WI38 (cell line): ENCODE results near the gene CCDC201.
A peak's percentile ranks its signal among the peaks of the same experiment; 100 is the strongest.
"Not testable (repeated sequence)": the region's sequence is repeated elsewhere in the genome, so short reads cannot be mapped to it uniquely, and the experiment has no call there.

Experiments used
- H3K4me3 ChIP-seq: 2 replicates; pipeline ENCODE4 v1.5.1; 2011; ENCODE audit warnings: low read depth, mild to moderate bottlenecking, control low read depth, low read length
- TF ChIP-seq, protein P1 (sequence below): IDR thresholded peaks from 2 replicates; pipeline ENCODE4 v1.5.1; 2012; ENCODE audit warnings: low read depth, mild to moderate bottlenecking, control low read depth, low read length

Gene CCDC201

DNA sequence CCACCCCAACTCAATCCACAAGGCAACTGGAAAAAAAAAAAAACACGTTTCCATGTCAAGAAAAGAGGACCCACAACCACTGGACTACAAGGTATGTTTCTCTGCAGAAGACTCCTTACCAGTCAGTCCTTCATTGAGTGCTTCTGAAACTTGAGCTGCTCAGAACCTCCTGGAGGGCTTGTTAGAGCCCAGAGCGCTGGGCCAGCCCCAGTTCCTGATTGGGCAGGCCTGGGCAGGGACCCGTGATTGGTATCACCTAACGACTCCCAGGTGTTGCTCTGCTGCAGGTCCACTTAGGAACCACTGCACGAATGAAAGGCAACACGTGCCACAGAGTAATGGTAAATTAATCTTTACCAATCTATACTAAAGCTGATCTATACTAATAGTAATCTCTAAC is 473 bp upstream of the CCDC201 start:
- TF ChIP-seq, protein P1, sequence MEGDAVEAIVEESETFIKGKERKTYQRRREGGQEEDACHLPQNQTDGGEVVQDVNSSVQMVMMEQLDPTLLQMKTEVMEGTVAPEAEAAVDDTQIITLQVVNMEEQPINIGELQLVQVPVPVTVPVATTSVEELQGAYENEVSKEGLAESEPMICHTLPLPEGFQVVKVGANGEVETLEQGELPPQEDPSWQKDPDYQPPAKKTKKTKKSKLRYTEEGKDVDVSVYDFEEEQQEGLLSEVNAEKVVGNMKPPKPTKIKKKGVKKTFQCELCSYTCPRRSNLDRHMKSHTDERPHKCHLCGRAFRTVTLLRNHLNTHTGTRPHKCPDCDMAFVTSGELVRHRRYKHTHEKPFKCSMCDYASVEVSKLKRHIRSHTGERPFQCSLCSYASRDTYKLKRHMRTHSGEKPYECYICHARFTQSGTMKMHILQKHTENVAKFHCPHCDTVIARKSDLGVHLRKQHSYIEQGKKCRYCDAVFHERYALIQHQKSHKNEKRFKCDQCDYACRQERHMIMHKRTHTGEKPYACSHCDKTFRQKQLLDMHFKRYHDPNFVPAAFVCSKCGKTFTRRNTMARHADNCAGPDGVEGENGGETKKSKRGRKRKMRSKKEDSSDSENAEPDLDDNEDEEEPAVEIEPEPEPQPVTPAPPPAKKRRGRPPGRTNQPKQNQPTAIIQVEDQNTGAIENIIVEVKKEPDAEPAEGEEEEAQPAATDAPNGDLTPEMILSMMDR: no peak
- no peak overlapping the region for H3K4me3 ChIP-seq

DNA sequence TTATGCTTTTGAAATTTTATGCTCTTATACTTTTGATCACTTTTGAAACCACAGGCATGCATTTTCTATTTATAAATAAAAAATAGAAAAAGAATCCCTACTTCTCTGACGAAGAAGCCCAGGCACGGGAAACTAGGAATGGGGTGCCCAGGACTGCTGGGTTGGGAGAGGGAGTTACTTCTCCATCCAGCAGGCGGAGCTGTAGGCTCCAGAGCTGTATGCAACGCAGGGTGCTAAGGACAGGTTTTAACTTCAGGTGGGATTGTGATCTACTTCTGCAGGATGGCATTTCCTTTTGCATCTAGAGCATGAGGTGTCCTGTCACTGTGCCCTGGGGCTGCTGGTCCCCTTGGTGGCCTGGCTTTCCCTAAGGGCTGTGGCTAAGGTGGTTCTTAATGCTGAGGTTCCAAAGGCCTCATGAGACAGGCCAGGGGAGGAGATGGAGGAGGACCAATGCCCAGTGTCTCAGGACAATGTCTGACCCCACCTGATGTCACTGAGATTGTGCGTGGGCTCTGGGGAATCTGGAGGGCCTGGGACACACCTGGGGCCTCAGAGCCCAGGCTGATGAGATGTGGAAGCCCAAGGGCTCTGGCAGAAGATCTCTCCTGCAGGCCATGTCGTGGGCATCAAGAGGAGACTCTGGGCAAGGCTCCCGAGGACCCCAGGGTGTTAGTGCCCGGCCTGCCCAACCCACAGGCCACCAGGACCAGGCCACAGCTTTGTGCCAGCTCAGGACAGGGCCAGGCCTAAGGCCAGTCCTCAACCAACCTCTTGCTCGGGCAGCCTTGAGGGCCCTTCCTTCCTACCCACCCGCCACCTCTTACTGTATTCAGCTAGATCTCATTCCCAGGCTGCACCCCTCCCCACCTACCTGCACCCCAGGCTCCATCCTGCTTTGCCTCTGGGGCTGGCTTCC is 507 bp downstream of the CCDC201 start:
- no peak overlapping the region for H3K4me3 ChIP-seq
- TF ChIP-seq, protein P1: peak; percentile 36

DNA sequence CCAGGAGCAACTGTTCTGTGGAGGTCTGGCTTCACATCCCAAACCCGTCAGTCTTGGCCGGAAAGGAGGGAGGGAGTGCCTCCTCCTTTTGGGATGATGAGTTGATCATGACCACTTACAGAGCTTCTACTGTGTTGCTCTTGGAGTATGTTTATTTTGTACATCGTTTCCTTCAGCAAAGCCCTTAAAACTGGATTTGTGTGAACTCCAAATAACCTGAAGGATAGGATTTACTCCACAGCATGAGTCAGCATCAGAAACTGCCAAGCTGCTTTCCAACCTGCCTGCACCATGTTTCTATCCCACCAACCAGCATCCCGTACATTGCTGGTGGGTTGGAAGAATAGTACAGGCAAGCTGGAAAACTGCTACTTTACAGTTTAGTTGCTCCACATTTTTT is 3.5 kb downstream of the CCDC201 start:
- TF ChIP-seq, protein P1: no peak
- no peak overlapping the region for H3K4me3 ChIP-seq

DNA sequence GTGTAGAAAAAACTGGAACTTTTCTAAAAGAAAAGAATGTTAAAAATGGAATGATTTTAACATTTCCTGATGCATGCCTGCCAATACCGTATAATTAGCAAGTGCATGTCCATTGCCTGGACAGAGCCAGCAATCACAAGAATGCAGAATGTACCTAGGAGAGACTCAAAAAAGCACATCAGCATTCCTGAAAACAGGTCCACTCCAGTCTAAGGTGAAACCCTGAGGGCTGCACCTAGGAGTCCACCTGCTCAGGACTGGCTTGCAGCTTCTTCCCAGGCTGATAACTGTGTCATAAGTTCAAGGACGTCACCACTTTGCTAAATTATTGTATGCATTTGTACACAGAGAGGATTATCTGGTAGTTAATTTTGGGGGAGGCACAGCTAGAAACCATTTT is 5.4 kb downstream of the CCDC201 start:
- TF ChIP-seq, protein P1: no peak
- H3K4me3 ChIP-seq: no peak overlapping the region

DNA sequence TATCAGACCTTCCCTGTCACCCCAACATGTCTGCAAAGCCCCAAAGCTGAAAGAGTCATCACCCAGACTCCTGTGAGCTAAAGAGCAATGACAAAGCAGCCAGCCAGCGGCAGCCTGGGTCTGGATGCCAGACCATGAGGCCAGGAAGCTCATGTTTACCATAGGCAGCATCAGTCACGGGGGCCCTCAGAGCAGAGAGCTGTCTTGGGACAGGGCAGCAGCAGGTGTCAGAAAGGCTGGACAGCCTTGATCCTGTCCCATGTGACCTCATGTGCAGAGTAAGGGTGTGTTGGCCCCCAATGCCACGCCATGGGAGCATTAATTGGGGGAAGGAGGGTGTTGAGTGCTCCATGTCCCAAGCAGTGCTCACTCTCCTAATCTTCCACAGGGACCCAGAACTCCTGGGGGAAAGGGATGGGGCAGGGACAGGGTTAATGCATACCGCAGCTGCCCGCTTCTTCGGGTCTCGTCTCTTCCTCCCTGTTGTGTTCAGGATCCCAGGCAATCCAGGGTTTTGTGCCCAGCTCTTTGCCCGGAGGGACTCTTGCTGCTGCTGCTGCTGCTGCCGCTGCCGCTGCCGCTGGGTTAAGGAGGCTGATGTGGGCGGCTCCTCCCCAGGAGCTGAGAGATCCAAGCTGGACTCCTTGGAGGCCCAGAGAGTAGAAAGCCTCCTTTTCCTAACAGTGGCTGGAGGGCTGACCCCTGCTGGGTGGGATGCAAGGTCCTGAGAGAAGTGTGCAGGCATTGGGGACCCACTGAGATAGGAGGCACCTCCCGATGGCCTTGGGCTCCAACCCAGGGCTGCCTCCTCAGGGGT is 7.1 kb downstream of the CCDC201 start:
- TF ChIP-seq, protein P1: no peak
- no peak overlapping the region for H3K4me3 ChIP-seq

DNA sequence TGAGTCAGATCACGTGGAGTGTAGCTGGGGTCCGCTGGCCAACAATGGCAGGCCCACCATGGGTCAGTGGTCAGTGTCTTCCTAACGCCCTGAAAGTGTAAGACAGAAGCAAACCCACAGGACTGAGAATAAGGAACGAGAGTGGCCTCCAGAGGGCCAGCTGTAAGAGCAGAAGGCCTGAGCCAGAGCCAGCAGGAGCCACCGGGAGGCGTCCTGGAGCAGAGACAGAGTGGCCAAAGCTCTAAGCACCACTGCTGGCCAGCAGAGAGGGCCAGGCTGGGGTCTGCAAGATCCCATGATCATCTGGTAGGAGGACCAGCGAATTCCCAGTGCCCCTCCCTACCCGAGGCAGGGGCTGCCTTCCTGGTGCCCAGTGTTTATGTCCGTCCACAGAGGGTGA is 9.2 kb downstream of the CCDC201 start:
- H3K4me3 ChIP-seq: no peak overlapping the region
- TF ChIP-seq, protein P1: peak; percentile 16; the same call in 1 of the 2 replicates

DNA sequence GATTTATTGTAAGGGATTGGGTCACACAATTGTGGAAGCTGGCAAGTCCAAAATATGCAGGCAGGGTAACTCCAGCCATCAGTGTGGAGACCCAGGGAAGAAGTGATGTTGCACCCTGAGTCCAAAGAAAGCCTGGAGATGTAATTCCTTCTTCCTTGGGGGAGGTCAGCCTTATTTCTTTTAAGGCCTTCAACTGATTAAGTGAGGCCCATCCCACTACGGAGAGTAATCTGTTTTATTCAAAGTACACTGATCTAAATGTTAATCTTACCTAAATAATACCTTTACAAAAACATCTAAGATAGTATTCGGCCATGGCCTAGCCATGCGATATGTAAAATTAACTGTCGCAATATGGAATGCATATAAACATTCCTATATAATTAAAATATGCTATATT is 16.0 kb downstream of the CCDC201 start:
- H3K4me3 ChIP-seq: not testable (repeated sequence)

DNA sequence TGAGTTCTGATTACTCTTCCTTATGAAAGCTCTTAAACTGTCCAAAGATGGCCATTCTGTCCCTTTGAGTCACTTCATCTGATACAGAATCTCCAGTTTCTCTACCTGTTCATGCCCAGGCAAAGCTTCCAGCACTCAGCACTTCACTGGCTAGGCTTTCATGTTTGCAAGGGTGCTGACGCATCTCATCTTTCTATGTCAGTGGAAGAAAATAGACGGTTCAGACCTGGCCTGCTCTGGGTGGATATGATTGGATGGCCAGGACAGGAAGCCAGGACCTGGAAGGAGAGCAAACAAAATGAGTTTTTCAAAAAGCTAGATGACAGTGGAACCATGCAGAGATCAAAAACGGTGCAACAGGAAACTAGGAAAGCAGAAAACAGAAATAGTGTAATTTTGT is 17.2 kb downstream of the CCDC201 start:
- not testable (repeated sequence) for H3K4me3 ChIP-seq

DNA sequence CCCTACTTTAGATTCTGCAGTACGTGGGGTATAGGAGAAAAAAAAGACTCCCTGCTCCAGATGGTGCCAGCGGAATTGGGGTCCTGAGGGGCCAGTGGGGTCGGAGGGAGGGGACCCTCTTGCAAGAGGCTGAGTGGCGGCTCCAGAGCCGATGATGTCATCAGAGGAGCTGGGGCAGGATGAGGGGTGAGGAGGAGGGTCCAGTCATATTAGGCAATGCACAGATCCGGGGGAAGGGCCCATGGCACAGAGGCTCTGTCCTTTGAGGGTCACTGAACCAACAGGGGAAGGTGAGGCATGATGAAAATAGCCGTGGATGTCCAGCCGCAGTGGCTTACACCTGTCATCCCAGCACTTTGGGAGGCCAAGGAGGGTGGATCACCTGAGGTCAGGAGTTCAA is 19.4 kb downstream of the CCDC201 start:
- H3K4me3 ChIP-seq: not testable (repeated sequence)

DNA sequence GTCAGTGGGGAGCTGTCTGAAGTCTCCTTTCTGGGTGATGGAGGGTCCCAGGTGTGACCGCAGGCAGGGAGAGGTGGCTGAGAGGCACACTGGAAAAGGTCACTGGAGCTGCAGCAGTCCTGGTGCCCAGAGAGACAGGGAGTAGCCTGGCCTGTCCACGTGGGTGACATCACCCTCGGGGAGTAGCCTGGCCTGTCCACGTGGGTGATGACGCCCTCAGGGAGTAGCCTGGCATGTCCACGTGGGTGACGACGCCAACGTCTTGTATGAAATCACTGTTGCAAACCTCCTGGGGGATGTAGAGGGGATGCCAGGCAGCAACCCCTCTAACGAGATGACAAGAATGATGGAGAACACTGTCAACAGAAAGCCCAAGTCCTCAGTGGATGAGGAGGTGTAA is 19.9 kb downstream of the CCDC201 start:
- not testable (repeated sequence) for H3K4me3 ChIP-seq

DNA sequence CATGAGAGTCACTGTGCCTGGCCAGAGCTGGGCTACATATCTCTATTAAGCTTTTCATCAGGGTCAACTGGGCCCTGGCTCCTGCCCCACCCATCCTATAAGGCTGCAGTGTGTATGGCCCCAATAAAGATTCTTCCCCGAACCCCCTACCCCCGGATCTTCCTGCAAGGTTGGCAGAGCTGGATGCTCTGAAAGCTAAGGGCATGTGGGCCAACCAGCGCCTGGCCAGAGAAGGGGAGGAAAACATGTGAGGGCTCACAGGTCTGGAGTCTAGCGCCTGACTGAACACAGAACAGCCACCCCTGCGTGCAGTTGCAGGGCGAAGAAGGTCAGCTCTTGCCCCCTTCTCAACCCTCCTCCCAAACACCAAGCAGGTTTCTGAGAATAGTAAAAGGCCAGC is 24.1 kb downstream of the CCDC201 start:
- not testable (repeated sequence) for H3K4me3 ChIP-seq

DNA sequence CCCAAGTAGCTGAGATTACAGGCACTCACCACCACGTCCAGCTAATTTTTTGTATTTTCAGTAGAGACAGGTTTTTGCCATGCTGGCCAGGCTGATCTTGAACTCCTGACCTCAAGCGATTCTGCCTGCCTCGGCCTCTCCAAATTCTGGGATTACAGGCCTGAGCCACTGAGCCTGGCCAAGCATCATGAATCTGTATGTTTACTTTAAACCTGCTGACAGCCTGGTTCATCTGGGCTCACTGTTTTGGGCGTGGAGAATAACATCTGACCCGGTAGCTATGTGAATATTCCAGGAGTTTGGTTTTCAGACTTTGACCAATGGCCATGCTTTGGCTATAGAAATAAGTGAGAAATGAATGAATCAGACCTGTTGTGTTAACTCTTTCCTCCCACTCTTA is 26.3 kb downstream of the CCDC201 start:
- H3K4me3 ChIP-seq: not testable (repeated sequence)
